Peyer's patch (tissue), 4 donors: Measurements from ENCODE around the gene NDUFS2.
"Not testable (repeated sequence)": the region's sequence is repeated elsewhere in the genome, so short reads cannot be mapped to it uniquely, and the experiment has no call there.

Experiments
- CTCF ChIP-seq, 6 experiments: fragments of 450-650 bp in 4 of 6; fragments of 200-600 bp in 2 of 6; sonication (generic) in 1 of 6; IDR thresholded peaks; one replicate each; pipeline ENCODE4 v1.5.1; 2017 to 2019; ENCODE audit warnings: antibody characterized with exemption in 6 of 6, mild to moderate bottlenecking in 3 of 6, moderate library complexity in 1 of 6
- POLR2A ChIP-seq, 2 donors: fragments of 450-650 bp; IDR thresholded peaks; one replicate each; pipeline ENCODE4 v1.5.1; 2017; ENCODE audit warnings: antibody characterized with exemption in 2 of 2, mild to moderate bottlenecking in 2 of 2, moderate library complexity in 2 of 2

GRCh38 chr1:161224695-161225087 lies 22.5 kb downstream of the NDUFS2 start:
- not testable (repeated sequence) for TF ChIP-seq CTCF, POLR2A (IDR thresholded peaks at IDR 0.05)
